Measurements from ENCODE around the gene LTV1.
"Not testable (repeated sequence)": the region's sequence is repeated elsewhere in the genome, so short reads cannot be mapped to it uniquely, and the experiment has no call there.

Gene LTV1

GRCh38 chr6:143843677-143843999 is 500 bp downstream of the LTV1 start:
- no peak for DNase-seq

- no peak for DNase-seq
These were observed 868 bp downstream of the LTV1 start for GRCh38 chr6:143844006-143844405.

GRCh38 chr6:143845033-143845432 is 1.9 kb downstream of the LTV1 start:
- no peak for DNase-seq

GRCh38 chr6:143851706-143852105 is 8.6 kb downstream of the LTV1 start:
- DNase-seq = not testable (repeated sequence)

- DNase-seq = not testable (repeated sequence)
These were observed 11.9 kb downstream of the LTV1 start for GRCh38 chr6:143855057-143855456.

- not testable (repeated sequence) for DNase-seq
These were observed 13.6 kb downstream of the LTV1 start for GRCh38 chr6:143856762-143857161.

- DNase-seq = no peak
These were observed 14.5 kb downstream of the LTV1 start for GRCh38 chr6:143857651-143858050.

GRCh38 chr6:143859891-143860660 is 16.9 kb downstream of the LTV1 start:
- no peak for DNase-seq

- DNase-seq = no peak
These were observed 20.6 kb downstream of the LTV1 start for GRCh38 chr6:143863771-143864170.

GRCh38 chr6:143864234-143864633 is 21.1 kb downstream of the LTV1 start, which contains the start of gene ZC2HC1B:
TSS of gene ZC2HC1B (plus strand) at chr6:143864474. CDS start at chr6:143864540, 66 bp downstream.
- DNase-seq = no peak

- no peak for DNase-seq
These were observed 24.1 kb downstream of the LTV1 start for GRCh38 chr6:143867236-143867635.

GRCh38 chr6:143868808-143869207 is 25.7 kb downstream of the LTV1 start:
- DNase-seq = not testable (repeated sequence)

GRCh38 chr6:143871202-143871730 is 28.1 kb downstream of the LTV1 start:
- DNase-seq = not testable (repeated sequence)

- DNase-seq = no peak
These were observed 29.1 kb downstream of the LTV1 start for GRCh38 chr6:143872201-143872600.

GRCh38 chr6:143873600-143873999 is 30.5 kb downstream of the LTV1 start:
- DNase-seq = not testable (repeated sequence)

- DNase-seq = not testable (repeated sequence)
These were observed 31.4 kb downstream of the LTV1 start for GRCh38 chr6:143874503-143874902.

- DNase-seq = no peak
These were observed 34.6 kb downstream of the LTV1 start for GRCh38 chr6:143877584-143878271.

GRCh38 chr6:143878272-143878760 is 35.2 kb downstream of the LTV1 start:
- no peak for DNase-seq

- no peak for DNase-seq
These were observed 37.3 kb downstream of the LTV1 start for GRCh38 chr6:143880412-143880811.

- DNase-seq = no peak
These were observed 39.3 kb downstream of the LTV1 start for GRCh38 chr6:143882401-143882930.

GRCh38 chr6:143884216-143884900 is 41.2 kb downstream of the LTV1 start:
- DNase-seq = no peak

- no peak for DNase-seq
These were observed 42.0 kb downstream of the LTV1 start for GRCh38 chr6:143885116-143885515.

- no peak for DNase-seq
These were observed 51.5 kb downstream of the LTV1 start for GRCh38 chr6:143894655-143895054.
